ENCODE measurements around the gene ADGRA3. TPM values are rescaled to one million over a fixed set of nuclear protein-coding genes. Genes with fewer than 3 reads are reported as not detected.
A peak's percentile ranks its signal among the peaks of the same experiment; 100 is the strongest.

ADGRA3 gene, protein sequence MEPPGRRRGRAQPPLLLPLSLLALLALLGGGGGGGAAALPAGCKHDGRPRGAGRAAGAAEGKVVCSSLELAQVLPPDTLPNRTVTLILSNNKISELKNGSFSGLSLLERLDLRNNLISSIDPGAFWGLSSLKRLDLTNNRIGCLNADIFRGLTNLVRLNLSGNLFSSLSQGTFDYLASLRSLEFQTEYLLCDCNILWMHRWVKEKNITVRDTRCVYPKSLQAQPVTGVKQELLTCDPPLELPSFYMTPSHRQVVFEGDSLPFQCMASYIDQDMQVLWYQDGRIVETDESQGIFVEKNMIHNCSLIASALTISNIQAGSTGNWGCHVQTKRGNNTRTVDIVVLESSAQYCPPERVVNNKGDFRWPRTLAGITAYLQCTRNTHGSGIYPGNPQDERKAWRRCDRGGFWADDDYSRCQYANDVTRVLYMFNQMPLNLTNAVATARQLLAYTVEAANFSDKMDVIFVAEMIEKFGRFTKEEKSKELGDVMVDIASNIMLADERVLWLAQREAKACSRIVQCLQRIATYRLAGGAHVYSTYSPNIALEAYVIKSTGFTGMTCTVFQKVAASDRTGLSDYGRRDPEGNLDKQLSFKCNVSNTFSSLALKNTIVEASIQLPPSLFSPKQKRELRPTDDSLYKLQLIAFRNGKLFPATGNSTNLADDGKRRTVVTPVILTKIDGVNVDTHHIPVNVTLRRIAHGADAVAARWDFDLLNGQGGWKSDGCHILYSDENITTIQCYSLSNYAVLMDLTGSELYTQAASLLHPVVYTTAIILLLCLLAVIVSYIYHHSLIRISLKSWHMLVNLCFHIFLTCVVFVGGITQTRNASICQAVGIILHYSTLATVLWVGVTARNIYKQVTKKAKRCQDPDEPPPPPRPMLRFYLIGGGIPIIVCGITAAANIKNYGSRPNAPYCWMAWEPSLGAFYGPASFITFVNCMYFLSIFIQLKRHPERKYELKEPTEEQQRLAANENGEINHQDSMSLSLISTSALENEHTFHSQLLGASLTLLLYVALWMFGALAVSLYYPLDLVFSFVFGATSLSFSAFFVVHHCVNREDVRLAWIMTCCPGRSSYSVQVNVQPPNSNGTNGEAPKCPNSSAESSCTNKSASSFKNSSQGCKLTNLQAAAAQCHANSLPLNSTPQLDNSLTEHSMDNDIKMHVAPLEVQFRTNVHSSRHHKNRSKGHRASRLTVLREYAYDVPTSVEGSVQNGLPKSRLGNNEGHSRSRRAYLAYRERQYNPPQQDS (N-terminal part only)
- 23.0 and 23.1 TPM in 2 replicates for total RNA-seq

DNA sequence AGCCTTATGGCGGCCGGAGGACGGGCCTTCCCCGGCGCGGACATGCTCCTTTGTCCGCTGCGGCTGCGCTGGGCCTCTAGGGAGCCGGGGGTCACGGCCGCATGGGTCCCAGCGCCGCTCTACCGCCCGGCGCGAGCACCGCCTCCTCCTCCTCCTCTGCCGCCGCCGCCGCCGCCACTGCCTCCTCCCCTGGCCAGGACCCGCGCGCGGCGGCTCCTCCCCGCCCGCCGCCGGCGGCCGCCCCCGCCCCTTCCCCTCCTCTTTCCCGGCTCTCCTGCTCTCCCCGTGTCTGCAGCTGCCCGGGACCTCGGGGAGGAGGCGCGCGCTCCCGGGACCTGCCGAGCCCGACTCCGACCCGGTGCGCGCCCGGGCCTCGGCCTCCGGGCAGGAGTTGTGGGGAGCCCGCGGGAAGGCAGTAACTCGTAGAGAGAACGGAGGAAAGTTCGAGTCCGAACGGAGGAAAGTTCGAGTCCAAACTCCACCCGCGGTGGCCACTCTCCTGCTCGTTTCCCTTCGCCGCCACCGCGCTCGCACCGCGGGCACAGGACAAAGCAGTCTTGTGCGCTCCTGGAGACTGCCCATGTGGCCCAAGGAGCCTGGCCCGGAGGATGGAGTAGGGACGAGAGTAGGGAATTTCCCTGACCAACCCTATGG, at the start of gene ADGRA3:
ADGRA3 (minus strand) TSS at position 179 of the 654 bp plus-strand sequence. CDS start 282 bp downstream, outside the sequence.
- Mint-ChIP-seq H3K36me3 (ENCODE audit: low read depth) (peaks cover 5% of the 10 kb centered on the region), H3K4me1 (peaks cover 21% of the 10 kb centered on the region), H3K27me3 (peaks cover 7% of the 10 kb centered on the region), H3K27ac (peak within 1 kb of the TSS; percentile 96), H3K4me3 (peak within 1 kb of the TSS; percentile 100), H3K9me3 (no peaks in the 10 kb centered on the region)
- intact Hi-C loops (cut with micrococcal nuclease) = loop anchor here (1.0 to 10.0 kb wide), 5 partner anchors 15 to 819 kb away; no protein-coding TSS in a partner anchor
- DNase-seq = peak; percentile 83

DNA sequence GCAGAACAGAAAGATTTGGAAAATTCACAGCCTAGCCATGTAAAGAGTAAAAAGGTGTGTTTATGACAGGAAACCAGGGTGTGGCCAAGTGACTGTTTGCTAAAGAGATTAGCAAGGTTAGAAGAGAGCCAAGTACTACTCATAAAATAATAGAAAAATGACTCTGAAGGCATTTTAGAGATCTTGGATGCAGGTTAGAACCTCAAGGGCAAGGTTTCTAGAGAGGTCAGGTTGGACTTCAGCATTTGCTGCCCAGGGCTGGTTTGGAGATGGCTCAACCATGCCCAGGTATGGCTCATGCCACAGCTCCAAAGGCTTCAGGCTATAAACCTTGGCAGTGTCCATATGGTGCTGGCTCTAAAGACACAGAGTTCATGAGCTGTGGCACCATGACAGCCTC, 40.6 kb upstream of the ADGRA3 start:
- H3K27ac Mint-ChIP-seq = no peak overlapping the region

DNA sequence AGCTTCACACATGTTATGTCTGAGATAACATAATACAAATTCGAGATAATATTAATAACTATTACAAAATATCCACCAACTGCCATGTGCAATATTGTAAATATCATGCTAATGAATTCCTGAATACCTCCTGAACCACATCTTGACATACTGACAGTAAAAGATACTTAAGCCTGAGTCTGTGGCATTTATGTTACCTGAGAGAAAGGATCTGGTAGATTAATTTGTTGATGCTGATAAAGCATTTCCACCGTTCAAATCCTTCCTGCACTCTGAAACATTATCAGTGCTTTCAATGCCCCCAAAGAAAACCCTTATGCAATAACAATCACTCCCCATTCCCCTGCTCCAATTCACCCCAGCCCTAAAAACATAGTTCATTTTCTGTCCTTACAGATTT, 38.8 kb upstream of the ADGRA3 start:
- Mint-ChIP-seq H3K9me3 (peaks cover 4% of the 10 kb centered on the region), H3K36me3 (ENCODE audit: low read depth) (no peaks in the 10 kb centered on the region), H3K27me3 (no peaks in the 10 kb centered on the region), H3K27ac (no peak overlapping the region), H3K4me3 (no peak overlapping the region), H3K4me1 (no peaks in the 10 kb centered on the region)
- intact Hi-C loops (cut with micrococcal nuclease) = no loop called here
- no peak for DNase-seq

More for the DNA sequence above, 40.6 kb upstream of the ADGRA3 start:
- no peak for DNase-seq
- intact Hi-C loops (cut with micrococcal nuclease) = no loop called here
- H3K4me1 Mint-ChIP-seq = no peaks in the 10 kb centered on the region
- peaks cover 4% of the 10 kb centered on the region for H3K9me3 Mint-ChIP-seq
- no peaks in the 10 kb centered on the region for H3K36me3 Mint-ChIP-seq (ENCODE audit: low read depth)
- H3K4me3 Mint-ChIP-seq = no peak overlapping the region
- H3K27me3 Mint-ChIP-seq = no peaks in the 10 kb centered on the region

DNA sequence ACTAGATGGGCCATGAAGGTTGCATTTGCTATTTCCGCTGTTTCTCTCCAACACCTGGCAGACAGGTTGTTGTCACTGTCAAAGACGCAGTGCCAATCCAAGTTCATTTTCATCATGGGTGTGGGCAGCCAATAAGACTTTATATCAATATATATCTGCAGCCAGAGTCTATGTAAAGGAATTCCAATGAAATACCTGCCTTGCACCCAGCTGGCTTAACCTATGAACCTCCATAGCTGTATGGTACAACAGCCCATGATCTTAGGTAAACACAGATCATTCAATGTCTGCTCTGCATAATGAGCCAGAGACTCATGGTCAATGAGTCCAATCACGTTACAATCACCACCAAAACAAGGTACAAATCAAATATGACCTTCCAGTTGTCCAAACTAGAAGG, 37.7 kb upstream of the ADGRA3 start:
- Mint-ChIP-seq H3K4me3 (no peak overlapping the region), H3K27ac (no peak overlapping the region), H3K36me3 (ENCODE audit: low read depth) (no peaks in the 10 kb centered on the region), H3K27me3 (no peaks in the 10 kb centered on the region), H3K9me3 (no peaks in the 10 kb centered on the region), H3K4me1 (no peaks in the 10 kb centered on the region)
- no peak for DNase-seq
- intact Hi-C loops (cut with micrococcal nuclease) = no loop called here

DNA sequence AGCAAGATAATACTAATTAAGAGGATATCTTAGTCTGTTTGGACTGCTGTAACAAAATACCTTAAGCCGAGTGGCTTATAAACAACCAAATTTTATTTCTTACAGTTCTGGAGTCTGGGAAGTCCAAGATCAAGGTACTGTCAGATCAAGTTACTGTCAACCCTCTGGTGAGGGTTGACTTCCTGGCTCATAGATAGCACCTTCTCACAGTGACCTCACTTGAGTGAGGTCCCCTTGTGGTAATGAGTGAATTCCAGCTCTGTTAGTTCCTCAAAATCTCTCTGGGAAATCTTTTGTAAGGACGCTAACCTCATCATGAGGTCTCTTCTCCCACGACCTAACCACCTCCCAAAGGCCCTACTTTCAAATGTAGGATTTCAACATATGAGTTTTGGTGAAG, 36.9 kb upstream of the ADGRA3 start:
- Mint-ChIP-seq H3K27ac (no peak overlapping the region), H3K36me3 (ENCODE audit: low read depth) (no peaks in the 10 kb centered on the region), H3K4me3 (no peak overlapping the region), H3K27me3 (no peaks in the 10 kb centered on the region), H3K9me3 (no peaks in the 10 kb centered on the region), H3K4me1 (no peaks in the 10 kb centered on the region)
- intact Hi-C loops (cut with micrococcal nuclease) = no loop called here
- DNase-seq = no peak

DNA sequence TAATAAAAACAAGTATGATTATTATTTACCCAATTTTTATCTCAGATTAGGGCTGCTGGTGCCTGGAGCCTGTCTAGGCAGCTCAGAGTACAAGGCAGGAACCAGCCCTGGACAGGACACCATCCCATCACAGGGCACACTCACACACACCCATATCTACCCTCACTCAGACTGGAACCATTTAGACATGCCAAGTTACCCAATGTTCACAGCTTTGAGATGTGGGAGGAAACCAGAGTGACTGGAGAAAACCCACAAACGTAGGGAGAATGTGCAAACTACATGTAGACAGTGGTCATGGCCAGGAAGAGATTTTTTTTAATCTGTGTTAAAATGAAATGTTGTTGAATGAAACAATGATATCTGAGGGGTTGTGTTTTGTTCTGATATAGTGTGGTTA, 35.7 kb upstream of the ADGRA3 start:
- Mint-ChIP-seq H3K27ac (no peak overlapping the region), H3K9me3 (peaks cover 3% of the 10 kb centered on the region), H3K36me3 (ENCODE audit: low read depth) (no peaks in the 10 kb centered on the region), H3K4me1 (no peaks in the 10 kb centered on the region), H3K4me3 (no peak overlapping the region), H3K27me3 (no peaks in the 10 kb centered on the region)
- intact Hi-C loops (cut with micrococcal nuclease) = no loop called here
- DNase-seq = no peak

DNA sequence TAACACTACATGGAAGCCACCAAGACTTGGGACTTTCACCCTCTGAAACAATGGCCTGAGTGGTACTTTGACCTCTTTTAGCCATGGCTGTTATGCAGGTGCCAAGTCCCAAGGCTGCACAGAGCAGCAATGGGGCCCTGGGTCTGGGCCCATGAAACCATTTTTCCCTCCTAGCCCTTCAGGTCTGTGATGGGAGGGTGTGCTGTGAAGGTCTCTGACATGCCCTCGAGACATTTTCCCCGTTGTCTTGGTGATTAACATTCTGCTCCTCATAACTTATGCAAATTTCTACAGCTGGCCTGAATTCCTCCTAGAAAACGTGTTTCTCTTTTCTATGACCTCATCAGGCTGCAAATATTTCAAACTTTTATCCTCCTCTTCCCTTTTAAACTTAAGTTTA, 30.4 kb upstream of the ADGRA3 start:
- H3K27me3 Mint-ChIP-seq = no peaks in the 10 kb centered on the region
- no peak for DNase-seq
- intact Hi-C loops (cut with micrococcal nuclease) = no loop called here
- H3K9me3 Mint-ChIP-seq = peaks cover 12% of the 10 kb centered on the region
- no peak overlapping the region for H3K4me3 Mint-ChIP-seq
- no peak overlapping the region for H3K27ac Mint-ChIP-seq
- no peaks in the 10 kb centered on the region for H3K4me1 Mint-ChIP-seq
- H3K36me3 Mint-ChIP-seq (ENCODE audit: low read depth) = no peaks in the 10 kb centered on the region

DNA sequence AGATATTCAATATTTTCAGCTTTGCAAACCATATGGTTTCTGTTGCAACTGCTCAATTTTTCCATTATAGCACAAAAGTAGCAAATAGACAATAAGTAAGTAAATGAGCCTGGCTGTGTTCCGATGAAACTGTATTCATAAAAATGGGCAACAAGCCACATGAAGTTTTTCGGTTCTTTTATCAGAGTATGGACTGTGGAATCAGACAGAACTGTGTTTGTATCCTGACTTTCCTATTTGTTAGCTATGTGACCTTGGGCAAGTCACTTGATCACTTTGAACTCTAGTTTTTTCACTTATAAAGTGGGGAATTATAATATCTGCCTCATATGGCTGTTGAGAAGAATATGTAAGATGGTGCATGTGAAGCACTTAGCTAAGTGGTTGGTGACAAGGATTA, 23.4 kb upstream of the ADGRA3 start:
- intact Hi-C loops (cut with micrococcal nuclease) = no loop called here
- Mint-ChIP-seq H3K27me3 (peaks cover 3% of the 10 kb centered on the region), H3K27ac (no peak overlapping the region), H3K36me3 (ENCODE audit: low read depth) (no peaks in the 10 kb centered on the region), H3K4me3 (no peak overlapping the region), H3K4me1 (no peaks in the 10 kb centered on the region), H3K9me3 (peaks cover 8% of the 10 kb centered on the region)
- no peak for DNase-seq

DNA sequence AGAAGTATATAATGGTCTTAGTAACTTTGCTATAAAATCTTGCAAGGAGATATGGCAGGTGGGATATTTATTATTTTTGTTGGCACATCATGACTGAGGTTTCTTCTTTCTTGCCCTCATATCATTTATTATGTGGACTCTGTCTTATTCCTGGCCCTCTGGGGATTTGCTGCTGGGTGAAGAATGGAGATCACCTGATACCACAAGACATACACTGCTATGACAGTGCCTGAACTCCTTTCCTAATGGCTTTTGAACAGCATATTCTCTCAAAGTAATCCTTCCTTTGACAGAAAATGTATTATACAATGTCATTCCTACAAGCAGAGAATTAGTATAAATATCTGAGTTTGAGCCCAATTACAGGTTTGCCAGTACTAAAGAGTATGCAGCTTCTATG, 22.0 kb upstream of the ADGRA3 start:
- H3K4me1 Mint-ChIP-seq = no peaks in the 10 kb centered on the region
- peaks cover 3% of the 10 kb centered on the region for H3K27me3 Mint-ChIP-seq
- no peak overlapping the region for H3K4me3 Mint-ChIP-seq
- DNase-seq = no peak
- peaks cover 15% of the 10 kb centered on the region for H3K9me3 Mint-ChIP-seq
- no peaks in the 10 kb centered on the region for H3K36me3 Mint-ChIP-seq (ENCODE audit: low read depth)
- intact Hi-C loops (cut with micrococcal nuclease) = no loop called here
- no peak overlapping the region for H3K27ac Mint-ChIP-seq

DNA sequence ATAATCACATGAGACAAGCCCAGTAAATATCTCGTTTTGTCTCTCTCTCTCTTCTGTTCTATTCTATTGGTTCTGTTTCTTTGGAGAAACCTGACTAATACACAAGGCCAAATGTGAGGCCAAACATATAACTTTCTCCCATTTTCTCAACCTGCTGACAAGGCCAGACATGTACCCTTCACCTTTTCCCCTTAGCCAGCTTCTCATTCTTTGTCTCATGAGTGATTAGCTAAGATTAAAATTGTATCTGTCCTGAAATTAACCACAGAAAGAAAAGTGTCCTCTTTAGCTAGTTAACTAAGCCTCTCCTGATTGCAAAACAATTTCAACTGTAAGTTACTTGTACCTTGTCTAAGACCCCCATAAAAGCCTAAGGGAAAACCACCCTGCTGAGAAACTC, 18.5 kb upstream of the ADGRA3 start:
- no peaks in the 10 kb centered on the region for H3K27me3 Mint-ChIP-seq
- no peak for DNase-seq
- H3K9me3 Mint-ChIP-seq = peaks cover 28% of the 10 kb centered on the region
- H3K36me3 Mint-ChIP-seq (ENCODE audit: low read depth) = no peaks in the 10 kb centered on the region
- H3K4me1 Mint-ChIP-seq = no peaks in the 10 kb centered on the region
- H3K27ac Mint-ChIP-seq = no peak overlapping the region
- intact Hi-C loops (cut with micrococcal nuclease) = no loop called here
- no peak overlapping the region for H3K4me3 Mint-ChIP-seq

DNA sequence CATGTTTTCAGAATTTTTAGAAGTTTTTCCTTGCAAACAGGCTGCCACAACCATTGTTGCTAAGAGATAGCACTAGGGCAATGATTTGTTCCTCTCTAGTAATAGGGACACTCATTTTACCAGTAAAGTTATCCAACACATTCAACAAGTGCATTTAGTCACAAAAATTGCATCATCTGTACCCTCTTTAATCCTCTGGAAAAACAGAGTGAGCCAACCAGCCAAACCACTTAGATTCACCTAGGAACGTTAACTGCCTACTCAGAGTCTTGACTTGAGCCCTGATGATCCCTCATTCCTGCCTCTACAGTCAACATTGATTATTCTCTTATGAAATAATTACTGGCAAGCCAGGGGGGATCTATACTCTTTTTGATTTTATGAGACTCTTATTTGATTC, 17.0 kb upstream of the ADGRA3 start:
- H3K36me3 Mint-ChIP-seq (ENCODE audit: low read depth) = no peaks in the 10 kb centered on the region
- no peak for DNase-seq
- peaks cover 28% of the 10 kb centered on the region for H3K9me3 Mint-ChIP-seq
- H3K27ac Mint-ChIP-seq = no peak overlapping the region
- no peaks in the 10 kb centered on the region for H3K4me1 Mint-ChIP-seq
- intact Hi-C loops (cut with micrococcal nuclease) = no loop called here
- H3K27me3 Mint-ChIP-seq = no peaks in the 10 kb centered on the region
- H3K4me3 Mint-ChIP-seq = no peak overlapping the region

DNA sequence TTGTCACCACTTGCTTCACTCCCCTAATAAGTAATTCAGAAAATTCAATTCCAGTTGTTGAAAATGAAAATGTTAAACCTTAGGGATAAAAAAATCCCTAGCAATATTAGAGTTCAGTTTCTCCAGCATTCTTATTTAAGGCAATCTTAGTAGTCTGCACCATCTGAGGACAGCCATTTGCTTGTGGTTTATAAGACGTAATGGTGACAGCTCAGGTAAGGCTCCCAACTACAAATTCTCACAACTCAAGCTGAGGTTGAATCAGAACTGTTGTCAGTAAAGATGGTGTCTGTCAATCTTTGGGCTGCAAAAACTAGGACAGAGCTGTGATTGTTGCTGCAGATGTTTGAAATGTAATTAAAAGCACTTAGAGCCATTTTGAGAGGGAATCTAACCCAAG, 16.3 kb upstream of the ADGRA3 start:
- H3K9me3 Mint-ChIP-seq = peaks cover 28% of the 10 kb centered on the region
- no peaks in the 10 kb centered on the region for H3K36me3 Mint-ChIP-seq (ENCODE audit: low read depth)
- intact Hi-C loops (cut with micrococcal nuclease) = no loop called here
- no peak for DNase-seq
- H3K27ac Mint-ChIP-seq = no peak overlapping the region
- no peaks in the 10 kb centered on the region for H3K27me3 Mint-ChIP-seq
- H3K4me3 Mint-ChIP-seq = no peak overlapping the region
- no peaks in the 10 kb centered on the region for H3K4me1 Mint-ChIP-seq

DNA sequence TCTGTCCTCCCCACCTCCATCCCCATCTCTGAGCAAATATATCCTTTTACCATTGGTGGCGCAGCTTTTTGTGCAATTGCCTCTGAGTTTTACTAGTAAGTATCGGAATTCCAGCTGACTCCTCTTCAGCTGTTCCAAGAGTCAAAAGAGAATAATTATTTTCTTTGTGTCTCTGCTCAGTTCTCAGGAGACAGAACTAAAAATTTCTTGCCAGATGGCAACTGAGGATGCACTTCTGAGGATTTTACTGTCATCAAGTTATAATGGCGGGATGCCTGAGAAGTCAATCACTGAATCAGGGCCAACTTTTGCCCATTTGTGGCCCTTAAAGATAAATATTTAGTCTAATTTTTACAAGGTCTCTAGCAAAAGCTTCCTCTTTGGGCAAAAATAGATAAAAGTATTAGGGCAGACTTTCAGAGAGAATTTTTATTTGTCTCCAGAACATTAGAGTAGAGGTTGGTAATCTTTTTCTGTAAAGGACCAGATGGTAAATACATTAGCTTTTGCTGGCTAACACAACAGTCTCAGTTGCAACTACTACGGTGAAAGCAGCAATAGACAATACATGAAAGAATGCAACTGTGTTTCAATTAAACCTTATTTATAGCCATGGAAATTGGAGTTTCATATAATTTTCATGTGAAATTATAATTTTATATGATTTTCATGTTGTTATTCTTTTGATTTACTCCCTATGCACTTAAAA, 15.6 kb upstream of the ADGRA3 start:
- Mint-ChIP-seq H3K27me3 (no peaks in the 10 kb centered on the region), H3K9me3 (peaks cover 27% of the 10 kb centered on the region), H3K4me3 (no peak overlapping the region), H3K36me3 (ENCODE audit: low read depth) (no peaks in the 10 kb centered on the region), H3K4me1 (no peaks in the 10 kb centered on the region), H3K27ac (no peak overlapping the region)
- intact Hi-C loops (cut with micrococcal nuclease) = no loop called here
- DNase-seq = no peak

Data from activated CD4-positive, alpha-beta T cell treated with anti-CD3 and anti-CD28 coated beads, Interleukin-2, amount 10 ng/mL, durations not matched to agents 24 days and 14 days (primary cell).